Nephron (organoid): ENCODE results near the gene FBXW11.

Source experiments
- H3K27ac Mint-ChIP-seq, 3 experiments: 2 replicates each; pipeline ENCODE4 v1.8.0; 2020; ENCODE audit warnings: mixed read lengths in 3 of 3, mild to moderate bottlenecking in 2 of 3, moderate library complexity in 1 of 3
- H3K27me3 Mint-ChIP-seq: 2 replicates; pipeline ENCODE4 v1.8.0; 2021; ENCODE audit warnings: low read depth, mild to moderate bottlenecking, moderate library complexity, mixed read lengths
- H3K36me3 Mint-ChIP-seq: 2 replicates; pipeline ENCODE4 v1.8.0; 2020; ENCODE audit warnings: low read depth, mixed read lengths
- H3K4me1 Mint-ChIP-seq: 2 replicates; pipeline ENCODE4 v1.8.0; 2020; ENCODE audit warnings: mixed read lengths
- H3K4me3 Mint-ChIP-seq, 3 experiments: 2 replicates each; pipeline ENCODE4 v1.8.0; 2020; ENCODE audit warnings: mild to moderate bottlenecking in 3 of 3, mixed read lengths in 3 of 3, moderate library complexity in 2 of 3
- H3K9me3 Mint-ChIP-seq: 2 replicates; pipeline ENCODE4 v1.8.0; 2020; ENCODE audit warnings: mixed read lengths
- TF ChIP-seq, protein P1 (sequence below), 3 experiments: fragments of 200-600 bp; sonication (generic); IDR thresholded peaks; one replicate each; pipeline ENCODE4 v1.5.0; 2021; ENCODE audit warnings: antibody characterized with exemption in 3 of 3; ENCODE audit not compliant: unreplicated experiment in 3 of 3

The FBXW11 gene

DNA sequence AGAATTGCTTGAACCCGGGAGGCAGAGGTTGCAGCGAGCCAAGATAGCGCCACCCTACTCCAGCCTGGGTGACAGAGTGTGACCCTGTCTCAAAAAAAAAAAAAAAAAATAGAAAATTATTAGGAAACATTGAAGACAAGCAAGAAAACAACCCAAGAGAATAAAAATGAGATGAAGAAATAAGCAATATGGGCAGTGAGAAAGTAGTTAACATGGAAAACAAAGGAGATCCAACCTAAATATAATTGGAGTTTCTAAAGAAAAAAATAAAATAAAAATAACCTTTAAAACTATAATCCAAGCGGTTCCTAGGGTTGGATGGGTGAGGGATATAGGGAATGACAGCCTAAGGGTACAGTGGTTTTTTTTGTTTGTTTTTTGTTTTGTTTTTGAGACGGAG lies 71.9 kb downstream of the FBXW11 start:
- TF ChIP-seq, protein P1, sequence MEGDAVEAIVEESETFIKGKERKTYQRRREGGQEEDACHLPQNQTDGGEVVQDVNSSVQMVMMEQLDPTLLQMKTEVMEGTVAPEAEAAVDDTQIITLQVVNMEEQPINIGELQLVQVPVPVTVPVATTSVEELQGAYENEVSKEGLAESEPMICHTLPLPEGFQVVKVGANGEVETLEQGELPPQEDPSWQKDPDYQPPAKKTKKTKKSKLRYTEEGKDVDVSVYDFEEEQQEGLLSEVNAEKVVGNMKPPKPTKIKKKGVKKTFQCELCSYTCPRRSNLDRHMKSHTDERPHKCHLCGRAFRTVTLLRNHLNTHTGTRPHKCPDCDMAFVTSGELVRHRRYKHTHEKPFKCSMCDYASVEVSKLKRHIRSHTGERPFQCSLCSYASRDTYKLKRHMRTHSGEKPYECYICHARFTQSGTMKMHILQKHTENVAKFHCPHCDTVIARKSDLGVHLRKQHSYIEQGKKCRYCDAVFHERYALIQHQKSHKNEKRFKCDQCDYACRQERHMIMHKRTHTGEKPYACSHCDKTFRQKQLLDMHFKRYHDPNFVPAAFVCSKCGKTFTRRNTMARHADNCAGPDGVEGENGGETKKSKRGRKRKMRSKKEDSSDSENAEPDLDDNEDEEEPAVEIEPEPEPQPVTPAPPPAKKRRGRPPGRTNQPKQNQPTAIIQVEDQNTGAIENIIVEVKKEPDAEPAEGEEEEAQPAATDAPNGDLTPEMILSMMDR (IDR thresholded peaks at IDR 0.05; ENCODE audit: unreplicated experiment in 3 of 3), result no peak
- peaks cover 52% of the 10 kb centered on the region for H3K36me3 Mint-ChIP-seq
- H3K27ac Mint-ChIP-seq, result no peak overlapping the region
- no peak overlapping the region for H3K4me3 Mint-ChIP-seq
- no peaks in the 10 kb centered on the region for H3K27me3 Mint-ChIP-seq
- H3K4me1 Mint-ChIP-seq, result no peaks in the 10 kb centered on the region
- H3K9me3 Mint-ChIP-seq, result peaks cover 34% of the 10 kb centered on the region

DNA sequence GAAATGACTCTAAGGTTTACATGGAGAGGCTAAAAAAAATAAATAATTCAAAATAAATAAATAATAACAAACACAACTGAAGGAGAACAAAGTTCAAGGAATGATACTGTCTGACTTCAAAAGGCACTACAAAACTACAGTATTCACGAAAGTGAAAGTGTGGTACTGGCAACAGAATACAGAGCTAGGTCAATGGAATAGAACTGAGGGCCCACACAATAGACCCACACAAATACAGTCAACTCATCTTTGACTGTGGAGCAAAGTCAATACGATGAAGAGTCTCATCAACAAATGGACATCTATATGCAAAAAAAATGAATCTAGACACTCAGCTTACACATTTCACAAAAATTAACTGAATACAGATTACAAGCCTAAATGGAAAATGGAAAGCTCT lies 75.3 kb downstream of the FBXW11 start:
- TF ChIP-seq, protein P1 (IDR thresholded peaks at IDR 0.05; ENCODE audit: unreplicated experiment in 3 of 3), result no peak
- Mint-ChIP-seq H3K36me3 (peaks cover 52% of the 10 kb centered on the region), H3K27me3 (no peaks in the 10 kb centered on the region), H3K4me3 (no peak overlapping the region), H3K9me3 (peaks cover 34% of the 10 kb centered on the region), H3K27ac (no peak overlapping the region), H3K4me1 (no peaks in the 10 kb centered on the region)

GRCh38 chr5:171927345-171927941 lies 79.0 kb downstream of the FBXW11 start:
- H3K27me3 Mint-ChIP-seq, result no peaks in the 10 kb centered on the region
- TF ChIP-seq, protein P1 (IDR thresholded peaks at IDR 0.05; ENCODE audit: unreplicated experiment in 3 of 3), result peak; percentile 35 to 54 (median 42)
- peaks cover 36% of the 10 kb centered on the region for H3K36me3 Mint-ChIP-seq

GRCh38 chr5:171926311-171926710 lies 80.1 kb downstream of the FBXW11 start:
- peaks cover 2% of the 10 kb centered on the region for H3K4me1 Mint-ChIP-seq
- no peak overlapping the region for H3K4me3 Mint-ChIP-seq
- H3K27ac Mint-ChIP-seq, result no peak overlapping the region
- H3K36me3 Mint-ChIP-seq, result peaks cover 26% of the 10 kb centered on the region
- TF ChIP-seq, protein P1 (IDR thresholded peaks at IDR 0.05; ENCODE audit: unreplicated experiment in 3 of 3), result no peak
- no peaks in the 10 kb centered on the region for H3K27me3 Mint-ChIP-seq
- H3K9me3 Mint-ChIP-seq, result peaks cover 16% of the 10 kb centered on the region

More at GRCh38 chr5:171927345-171927941, 79.0 kb downstream of the FBXW11 start:
- no peaks in the 10 kb centered on the region for H3K4me1 Mint-ChIP-seq
- no peak overlapping the region for H3K27ac Mint-ChIP-seq
- H3K4me3 Mint-ChIP-seq, result no peak overlapping the region
- peaks cover 24% of the 10 kb centered on the region for H3K9me3 Mint-ChIP-seq

DNA sequence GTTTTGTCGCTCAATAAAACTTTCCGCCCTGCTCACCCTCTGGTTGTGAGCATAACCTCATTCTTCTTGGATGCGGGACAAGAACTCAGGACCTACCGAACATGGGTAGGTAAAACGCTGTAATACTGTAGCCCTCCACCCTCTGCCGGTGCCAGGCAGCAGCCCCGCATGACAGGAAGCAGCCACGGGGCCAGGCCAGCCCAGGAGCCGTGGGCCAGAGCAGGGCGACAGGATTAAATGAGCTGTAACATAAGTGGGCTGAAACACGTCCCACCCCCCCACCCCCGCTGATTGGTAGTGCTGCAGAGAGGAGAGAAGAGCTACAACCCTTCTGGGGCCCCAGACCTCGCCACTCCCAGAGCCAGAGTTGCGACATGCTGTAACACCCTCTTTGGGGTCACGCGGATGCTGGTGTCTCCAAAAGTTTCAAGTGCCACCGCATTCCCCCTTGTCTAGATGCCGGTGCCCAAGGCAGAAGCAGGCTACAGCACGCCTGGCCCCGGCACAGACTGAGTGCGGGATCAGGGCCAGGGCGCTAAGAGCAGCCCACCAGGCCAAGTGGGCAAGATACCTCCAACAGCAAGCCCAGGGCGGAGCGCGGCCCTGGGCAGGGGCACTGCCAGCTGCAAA lies 81.8 kb downstream of the FBXW11 start:
- H3K9me3 Mint-ChIP-seq, result peaks cover 4% of the 10 kb centered on the region
- H3K27ac Mint-ChIP-seq, result no peak overlapping the region
- H3K27me3 Mint-ChIP-seq, result no peaks in the 10 kb centered on the region

More for the DNA sequence above, 81.8 kb downstream of the FBXW11 start:
- Mint-ChIP-seq H3K36me3 (peaks cover 10% of the 10 kb centered on the region), H3K4me3 (no peak overlapping the region), H3K4me1 (peaks cover 7% of the 10 kb centered on the region)
- TF ChIP-seq, protein P1 (IDR thresholded peaks at IDR 0.05; ENCODE audit: unreplicated experiment in 3 of 3), result no peak
